HG02973 (cell line): Measurements from ENCODE around the gene RRP1B.

ENCODE experiments used
- ATAC-seq: cut with Tn5 transposase; IDR thresholded peaks from one replicate; pipeline ENCODE4 v1.9.1; 2021; ENCODE audit warnings: moderate library complexity; ENCODE audit not compliant: unreplicated experiment

Gene RRP1B

GRCh38 chr21:43739621-43740435 lies 80.5 kb downstream of the RRP1B start:
- ATAC-seq, result no peak

GRCh38 chr21:43740497-43741156 lies 81.3 kb downstream of the RRP1B start:
- ATAC-seq, result no peak

GRCh38 chr21:43741423-43742096 lies 82.2 kb downstream of the RRP1B start:
- ATAC-seq, result no peak

GRCh38 chr21:43743947-43744346 lies 84.6 kb downstream of the RRP1B start:
- no peak for ATAC-seq

- ATAC-seq, result no peak
Measured at GRCh38 chr21:43744725-43745124, 85.4 kb downstream of the RRP1B start.
